ENCODE data around the gene SNRNP27.
"Not testable (repeated sequence)": the region's sequence is repeated elsewhere in the genome, so short reads cannot be mapped to it uniquely, and the experiment has no call there.

Gene SNRNP27

GRCh38 chr2:69858261-69858660 lies 35.5 kb upstream of the SNRNP27 start:
- no peak for DNase-seq (ENCODE audit: low spot score)
- TF ChIP-seq CTCF (IDR thresholded peaks at IDR 0.05; ENCODE audit: extremely low read depth, missing control alignments) = no peak

DNA sequence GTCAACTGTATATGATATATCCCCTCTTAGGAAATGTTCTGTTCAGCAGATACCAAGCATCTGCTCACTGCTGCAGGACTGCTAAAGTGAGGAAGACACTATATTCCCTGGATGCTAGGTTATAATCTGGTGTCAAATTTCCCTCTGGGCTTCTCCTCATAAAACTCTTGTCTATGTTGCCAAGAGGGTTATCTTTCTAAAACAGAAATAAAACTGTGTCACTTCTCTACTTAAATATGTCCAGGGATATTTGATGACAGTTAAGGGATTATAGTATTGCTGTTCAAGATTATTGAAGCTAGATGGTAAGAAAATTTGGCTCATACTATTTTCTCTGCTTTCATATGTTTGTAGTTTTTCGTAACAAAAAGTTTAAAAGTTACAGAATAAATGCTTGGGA lies 30.5 kb upstream of the SNRNP27 start:
- TF ChIP-seq CTCF (IDR thresholded peaks at IDR 0.05; ENCODE audit: extremely low read depth, missing control alignments) = no peak
- no peak for DNase-seq (ENCODE audit: low spot score)

GRCh38 chr2:69888451-69888850 lies 5.3 kb upstream of the SNRNP27 start:
- no peak for TF ChIP-seq CTCF (IDR thresholded peaks at IDR 0.05; ENCODE audit: extremely low read depth, missing control alignments)

GRCh38 chr2:69889302-69889701 lies 4.5 kb upstream of the SNRNP27 start:
- TF ChIP-seq CTCF (IDR thresholded peaks at IDR 0.05; ENCODE audit: extremely low read depth, missing control alignments) = no peak
- no peak for DNase-seq (ENCODE audit: low spot score)

More at GRCh38 chr2:69888451-69888850, 5.3 kb upstream of the SNRNP27 start:
- DNase-seq (ENCODE audit: low spot score) = no peak

DNA sequence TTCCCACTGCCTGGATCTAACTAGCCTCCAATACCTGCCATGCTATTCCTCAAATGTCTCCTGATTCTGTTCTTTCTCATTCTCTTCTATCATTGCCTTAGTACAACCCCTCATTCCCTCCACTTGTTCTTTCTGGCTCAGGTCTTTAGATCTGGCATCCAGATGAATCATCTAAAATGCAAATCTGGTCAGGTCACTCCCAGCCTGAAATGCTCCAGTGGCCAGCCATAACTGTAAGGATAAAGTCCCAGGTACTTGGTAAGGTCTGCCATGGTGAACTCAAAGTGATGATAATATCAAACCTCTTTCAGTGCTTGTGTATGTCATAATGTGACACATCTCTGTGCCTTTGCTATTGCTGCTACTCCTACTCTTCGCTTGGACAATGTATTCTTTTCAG lies 2.9 kb upstream of the SNRNP27 start:
- no peak for TF ChIP-seq CTCF (IDR thresholded peaks at IDR 0.05; ENCODE audit: extremely low read depth, missing control alignments)
- DNase-seq (ENCODE audit: low spot score) = no peak

GRCh38 chr2:69892838-69893424 lies 825 bp upstream of the SNRNP27 start:
- DNase-seq (ENCODE audit: low spot score) = not testable (repeated sequence)

DNA sequence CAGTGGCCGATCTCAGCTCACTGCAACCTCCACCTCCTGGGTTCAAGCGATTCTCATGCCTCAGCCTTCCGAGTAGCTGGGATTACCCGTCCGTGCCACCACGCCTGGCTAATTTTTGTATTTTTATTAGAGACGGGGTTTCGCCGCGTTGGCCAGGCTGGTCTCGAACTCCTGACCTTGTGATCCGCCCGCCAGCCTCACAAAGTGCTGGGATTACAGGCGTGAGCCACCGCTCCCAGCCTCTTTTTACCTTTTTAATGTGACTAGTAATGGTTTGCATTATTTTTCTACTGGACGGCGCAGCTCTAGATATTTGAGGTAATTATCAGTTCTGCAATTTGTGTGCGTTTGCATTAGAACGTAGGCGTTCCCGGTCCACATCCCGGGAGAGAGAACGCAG lies 981 bp downstream of the SNRNP27 start:
- not testable (repeated sequence) for DNase-seq (ENCODE audit: low spot score)

DNA sequence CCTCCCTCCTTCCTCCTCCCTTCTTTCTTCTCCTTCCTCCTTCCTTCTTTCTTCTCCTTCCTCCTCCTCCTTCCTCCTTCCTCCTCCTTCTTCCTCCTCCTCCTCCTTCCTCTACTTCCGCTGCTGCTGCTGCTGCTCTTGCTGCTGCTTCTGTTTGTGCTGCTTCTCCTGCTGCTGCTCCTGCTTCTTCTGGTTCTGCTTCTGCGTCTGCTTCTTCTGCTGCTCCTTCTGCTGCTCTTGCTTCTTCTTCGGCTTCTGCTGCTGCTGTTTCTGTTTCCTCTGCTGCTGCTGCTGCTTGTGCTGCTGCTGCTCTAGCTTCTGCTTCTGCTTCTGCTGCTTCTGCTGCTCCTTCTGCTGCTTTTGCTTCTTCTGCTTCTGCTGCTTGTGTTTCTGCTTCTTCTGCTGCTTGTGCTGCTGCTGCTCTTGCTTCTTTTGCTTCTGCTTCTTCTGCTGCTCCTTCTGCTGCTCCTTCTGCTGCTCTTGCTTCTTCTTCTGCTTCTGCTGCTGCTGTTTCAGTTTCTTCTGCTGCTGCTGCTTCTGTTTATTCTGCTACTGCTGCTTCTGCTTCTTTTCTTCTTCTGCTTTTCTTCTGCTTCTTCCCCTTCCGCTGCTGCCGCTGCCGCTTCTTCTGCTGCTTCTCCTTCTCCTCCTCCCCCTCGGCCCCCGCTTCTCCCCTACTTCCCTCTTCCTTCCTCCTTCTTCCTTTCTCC lies 8.6 kb downstream of the SNRNP27 start:
- DNase-seq (ENCODE audit: low spot score) = no peak
- no peak for TF ChIP-seq CTCF (IDR thresholded peaks at IDR 0.05; ENCODE audit: extremely low read depth, missing control alignments)

Data from GM20000 (cell line).